ENCODE measurements around the gene PLA2G6. TPM values are rescaled to one million over a fixed set of nuclear protein-coding genes. Genes with fewer than 3 reads are reported as not detected.

The PLA2G6 gene
- total and polyA plus RNA-seq, 2 of the 13 experiments (the other 11 are each of a cell fraction or from before 2014, with no cell fraction given): 4.8 to 11.5 TPM

DNA sequence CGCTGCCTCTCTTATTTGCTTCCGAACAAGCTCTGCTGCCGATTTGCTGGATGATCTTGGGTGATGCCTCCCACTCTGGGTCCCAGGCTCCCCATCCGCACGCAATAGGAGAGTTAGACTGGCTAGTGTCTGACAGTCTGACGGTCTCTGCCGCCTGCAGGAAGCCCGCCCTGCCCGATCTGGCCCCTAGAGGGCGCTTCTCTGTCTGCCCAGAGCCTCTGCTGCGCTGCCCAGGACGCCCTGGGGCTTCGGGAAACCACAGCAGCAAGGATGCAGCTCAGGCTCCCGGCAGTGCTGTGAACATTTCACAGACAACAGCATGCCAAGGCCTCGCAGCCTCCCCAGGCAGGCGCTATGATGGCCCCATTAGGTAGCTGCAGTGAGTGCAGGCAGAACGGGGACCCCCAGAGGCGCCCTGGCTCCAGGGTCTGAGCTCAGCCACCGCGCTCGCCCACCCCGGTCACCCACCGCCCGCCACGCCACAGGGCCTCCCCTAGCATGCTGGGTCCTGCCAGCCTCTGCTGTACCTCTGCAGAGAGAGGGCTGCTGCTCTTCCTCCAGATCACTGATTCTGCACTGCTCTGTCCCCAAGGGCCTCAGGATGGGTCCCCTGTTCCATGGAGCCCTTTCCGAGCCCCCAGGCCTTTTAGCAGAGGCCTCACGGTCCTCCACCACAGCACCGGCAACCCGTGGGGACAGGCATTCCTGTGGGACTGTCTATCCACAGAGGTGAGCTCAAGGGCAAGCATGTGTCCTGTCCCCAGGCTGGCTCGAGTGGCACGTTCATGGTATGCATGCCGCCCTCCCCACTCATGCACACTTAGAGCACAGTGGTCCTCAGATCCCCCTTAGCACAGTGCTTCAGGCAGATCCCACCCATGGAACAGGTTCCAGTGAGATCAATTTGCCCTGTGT lies 66.9 kb downstream of the PLA2G6 start:
- Histone ChIP-seq H3K27me3 (ENCODE audit: control insufficient read depth in 1 of 2, insufficient read depth in 2 of 2, low read length in 2 of 2) (no peaks in the 10 kb centered on the region), H4K20me1 (ENCODE audit: insufficient read depth, low read length) (no peaks in the 10 kb centered on the region), H3K9ac (ENCODE audit: insufficient read depth, low read depth, low read length) (no peak overlapping the region), H3K9me3 (ENCODE audit: low read length) (no peaks in the 10 kb centered on the region), H3K4me1 (ENCODE audit: insufficient read depth, low read length) (peaks cover 42% of the 10 kb centered on the region), H3K36me3 (replicated peaks in 1 of 2; ENCODE audit: control insufficient read depth in 1 of 2, insufficient read depth in 2 of 2, low read length in 2 of 2) (no peaks in the 10 kb centered on the region), H3K4me3 (replicated peaks in 1 of 3; ENCODE audit: insufficient read depth in 1 of 3, low read depth in 2 of 3, low read length in 3 of 3) (no peak overlapping the region), H3K27ac (ENCODE audit: extremely low read length, insufficient read depth, low read length) (no peak overlapping the region), H3K4me2 (ENCODE audit: low read depth, low read length) (no peak overlapping the region), H3K79me2 (ENCODE audit: insufficient read depth, low read length) (peaks cover 3% of the 10 kb centered on the region), H2AFZ (ENCODE audit: low read length) (no peak overlapping the region)
- in situ Hi-C loops (cut with HindIII; ENCODE audit: extremely low pct_ligation_motif_present, low pct_unique_long_range_greater_than_20kb): loop anchor here (10.0 kb wide), 1 partner anchor 90 kb away; the partner anchor contains the start of gene MAFF
- FAIRE-seq (peak; percentile 48), DNase-seq (ENCODE audit: low spot score) (peak; percentile 38), ATAC-seq (peak; percentile 66)
- BruUV-seq (replicated peaks): no TSS peak
- WGBS (ENCODE audit: low lambda C conversion rate): 65% methylated on average over 24 of the region's 32 CpGs
- intact Hi-C loops (cut with micrococcal nuclease; ENCODE audit: unreplicated experiment): loop anchor here (5.0 kb wide), 2 partner anchors 88 to 148 kb away; partner anchors contain the start of gene MAFF
- ChIA-PET CTCF (ENCODE audit: low intra/inter-chr PET ratio, low total read pairs) (no interaction called here), POLR2A (interaction anchor here (1.2 to 1.4 kb wide), 2 partner anchors 14 to 66 kb away, joined by 3 read pairs; no protein-coding TSS in a partner anchor)
- TF ChIP-seq ZNF484 (CRISPR knock-in tag; IDR thresholded peaks at IDR 0.05; ENCODE audit: borderline replicate concordance, low read depth): no peak
- TF ChIP-seq CBFB (CRISPR knock-in tag; IDR thresholded peaks at IDR 0.05): 0 out of 2 replicates have a peak, but pooled peaks have one; percentile 33
- TF ChIP-seq ZNF816 (CRISPR knock-in tag; IDR thresholded peaks at IDR 0.05; ENCODE audit: borderline replicate concordance): no peak
- TF ChIP-seq HNRNPUL1 (IDR thresholded peaks at IDR 0.05; ENCODE audit: low read depth, low read length): no peak
- TF ChIP-seq ERF (CRISPR knock-in tag; IDR thresholded peaks at IDR 0.05): 0 out of 2 replicates have a peak, but pooled peaks have one; percentile 32
- no peak for TF ChIP-seq PHF8 (CRISPR knock-in tag; IDR thresholded peaks at IDR 0.05)
- no peak for TF ChIP-seq ZNF263 (CRISPR knock-in tag; IDR thresholded peaks at IDR 0.05)
- TF ChIP-seq GTF3A (CRISPR knock-in tag; conservative IDR thresholded peaks at IDR 0.05): no peak
- TF ChIP-seq, protein P1, sequence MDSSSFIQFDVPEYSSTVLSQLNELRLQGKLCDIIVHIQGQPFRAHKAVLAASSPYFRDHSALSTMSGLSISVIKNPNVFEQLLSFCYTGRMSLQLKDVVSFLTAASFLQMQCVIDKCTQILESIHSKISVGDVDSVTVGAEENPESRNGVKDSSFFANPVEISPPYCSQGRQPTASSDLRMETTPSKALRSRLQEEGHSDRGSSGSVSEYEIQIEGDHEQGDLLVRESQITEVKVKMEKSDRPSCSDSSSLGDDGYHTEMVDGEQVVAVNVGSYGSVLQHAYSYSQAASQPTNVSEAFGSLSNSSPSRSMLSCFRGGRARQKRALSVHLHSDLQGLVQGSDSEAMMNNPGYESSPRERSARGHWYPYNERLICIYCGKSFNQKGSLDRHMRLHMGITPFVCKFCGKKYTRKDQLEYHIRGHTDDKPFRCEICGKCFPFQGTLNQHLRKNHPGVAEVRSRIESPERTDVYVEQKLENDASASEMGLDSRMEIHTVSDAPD (CRISPR knock-in tag; IDR thresholded peaks at IDR 0.05): no peak
- 0 out of 2 replicates have a peak, but pooled peaks have one; percentile 24 for TF ChIP-seq MTA1 (CRISPR knock-in tag; IDR thresholded peaks at IDR 0.05; ENCODE audit: borderline replicate concordance)
- TF ChIP-seq NFKBIZ (CRISPR knock-in tag; IDR thresholded peaks at IDR 0.05): no peak
- no peak for TF ChIP-seq PAWR (CRISPR knock-in tag; IDR thresholded peaks at IDR 0.05; ENCODE audit: borderline replicate concordance)
- TF ChIP-seq EED (CRISPR knock-in tag; IDR thresholded peaks at IDR 0.05): no peak
- TF ChIP-seq, protein P2, sequence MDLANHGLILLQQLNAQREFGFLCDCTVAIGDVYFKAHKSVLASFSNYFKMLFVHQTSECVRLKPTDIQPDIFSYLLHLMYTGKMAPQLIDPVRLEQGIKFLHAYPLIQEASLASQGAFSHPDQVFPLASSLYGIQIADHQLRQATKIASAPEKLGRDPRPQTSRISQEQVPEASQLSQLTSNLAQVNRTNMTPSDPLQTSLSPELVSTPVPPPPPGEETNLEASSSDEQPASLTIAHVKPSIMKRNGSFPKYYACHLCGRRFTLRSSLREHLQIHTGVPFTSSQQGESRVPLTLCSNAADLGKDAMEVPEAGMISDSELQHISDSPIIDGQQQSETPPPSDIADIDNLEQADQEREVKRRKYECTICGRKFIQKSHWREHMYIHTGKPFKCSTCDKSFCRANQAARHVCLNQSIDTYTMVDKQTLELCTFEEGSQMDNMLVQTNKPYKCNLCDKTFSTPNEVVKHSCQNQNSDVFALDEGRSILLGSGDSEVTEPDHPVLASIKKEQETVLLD (CRISPR knock-in tag; IDR thresholded peaks at IDR 0.05; ENCODE audit: low read depth): no peak
- TF ChIP-seq GABPB1 (CRISPR knock-in tag; IDR thresholded peaks at IDR 0.05): peak; percentile 61; the same call in 1 of the 2 replicates
- TF ChIP-seq, protein P3, sequence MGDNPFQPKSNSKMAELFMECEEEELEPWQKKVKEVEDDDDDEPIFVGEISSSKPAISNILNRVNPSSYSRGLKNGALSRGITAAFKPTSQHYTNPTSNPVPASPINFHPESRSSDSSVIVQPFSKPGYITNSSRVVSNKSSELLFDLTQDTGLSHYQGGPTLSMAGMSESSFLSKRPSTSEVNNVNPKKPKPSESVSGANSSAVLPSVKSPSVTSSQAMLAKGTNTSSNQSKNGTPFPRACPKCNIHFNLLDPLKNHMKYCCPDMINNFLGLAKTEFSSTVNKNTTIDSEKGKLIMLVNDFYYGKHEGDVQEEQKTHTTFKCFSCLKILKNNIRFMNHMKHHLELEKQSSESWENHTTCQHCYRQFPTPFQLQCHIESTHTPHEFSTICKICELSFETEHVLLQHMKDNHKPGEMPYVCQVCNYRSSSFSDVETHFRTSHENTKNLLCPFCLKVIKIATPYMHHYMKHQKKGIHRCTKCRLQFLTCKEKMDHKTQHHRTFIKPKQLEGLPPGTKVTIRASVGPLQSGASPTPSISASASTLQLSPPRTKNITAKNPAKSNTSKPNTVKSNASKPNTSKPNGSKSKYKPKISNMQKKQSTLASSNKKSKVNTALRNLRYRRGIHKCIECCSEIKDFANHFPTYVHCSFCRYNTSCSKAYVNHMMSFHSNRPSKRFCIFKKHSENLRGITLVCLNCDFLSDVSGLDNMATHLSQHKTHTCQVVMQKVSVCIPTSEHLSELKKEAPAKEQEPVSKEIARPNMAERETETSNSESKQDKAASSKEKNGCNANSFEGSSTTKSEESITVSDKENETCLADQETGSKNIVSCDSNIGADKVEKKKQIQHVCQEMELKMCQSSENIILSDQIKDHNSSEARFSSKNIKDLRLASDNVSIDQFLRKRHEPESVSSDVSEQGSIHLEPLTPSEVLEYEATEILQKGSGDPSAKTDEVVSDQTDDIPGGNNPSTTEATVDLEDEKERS (CRISPR knock-in tag; IDR thresholded peaks at IDR 0.05): no peak
- 0 out of 2 replicates have a peak, but pooled peaks have one; percentile 16 for TF ChIP-seq ELF1 (CRISPR knock-in tag; IDR thresholded peaks at IDR 0.05)
- TF ChIP-seq SNRNP70 (IDR thresholded peaks at IDR 0.05; ENCODE audit: low read depth, low read length): no peak
